ENCODE measurements around the gene PRR23B.

Gene PRR23B

GRCh38 chr3:139005356-139005993, 15.3 kb downstream of the PRR23B start:
- no peak for DNase-seq (ENCODE audit: low read depth)
- no peak overlapping the region for H3K4me3 ChIP-seq (ENCODE audit: low read depth, low read length)
- no peak for TF ChIP-seq CTCF (conservative IDR thresholded peaks at IDR 0.05; ENCODE audit: low read depth, low read length)

GRCh38 chr3:138995706-138996105, 25.0 kb downstream of the PRR23B start:
- H3K4me3 ChIP-seq (ENCODE audit: low read depth, low read length) = no peak overlapping the region
- DNase-seq (ENCODE audit: low read depth) = no peak
- no peak for TF ChIP-seq CTCF (conservative IDR thresholded peaks at IDR 0.05; ENCODE audit: low read depth, low read length)

- H3K4me3 ChIP-seq (ENCODE audit: low read depth, low read length) = no peak overlapping the region
- no peak for TF ChIP-seq CTCF (conservative IDR thresholded peaks at IDR 0.05; ENCODE audit: low read depth, low read length)
- no peak for DNase-seq (ENCODE audit: low read depth)
These were observed 33.5 kb downstream of the PRR23B start for GRCh38 chr3:138987181-138987580.

GRCh38 chr3:138985932-138986331, 34.8 kb downstream of the PRR23B start:
- no peak for DNase-seq (ENCODE audit: low read depth)
- H3K4me3 ChIP-seq (ENCODE audit: low read depth, low read length) = no peak overlapping the region
- TF ChIP-seq CTCF (conservative IDR thresholded peaks at IDR 0.05; ENCODE audit: low read depth, low read length) = no peak

- TF ChIP-seq CTCF (conservative IDR thresholded peaks at IDR 0.05; ENCODE audit: low read depth, low read length) = no peak
- H3K4me3 ChIP-seq (ENCODE audit: low read depth, low read length) = no peak overlapping the region
- DNase-seq (ENCODE audit: low read depth) = no peak
These were observed 35.9 kb downstream of the PRR23B start for GRCh38 chr3:138984816-138985215.

- DNase-seq (ENCODE audit: low read depth) = no peak
- H3K4me3 ChIP-seq (ENCODE audit: low read depth, low read length) = no peak overlapping the region
- TF ChIP-seq CTCF (conservative IDR thresholded peaks at IDR 0.05; ENCODE audit: low read depth, low read length) = no peak
These were observed 44.7 kb downstream of the PRR23B start for GRCh38 chr3:138976047-138976446.

- no peak for TF ChIP-seq CTCF (conservative IDR thresholded peaks at IDR 0.05; ENCODE audit: low read depth, low read length)
- no peak for DNase-seq (ENCODE audit: low read depth)
- no peak overlapping the region for H3K4me3 ChIP-seq (ENCODE audit: low read depth, low read length)
These were observed 45.4 kb downstream of the PRR23B start for GRCh38 chr3:138975351-138975750.
